Mesendoderm (in vitro differentiated cells): ENCODE results near the gene GPR55.
"Not testable (repeated sequence)": the region's sequence is repeated elsewhere in the genome, so short reads cannot be mapped to it uniquely, and the experiment has no call there.

ENCODE experiments used
- DNase-seq: peaks from one replicate; pipeline ENCODE4 v3.0.0; 2013
- H2AK5ac ChIP-seq: 2 replicates; pipeline ENCODE4 v1.6.1; 2013; ENCODE audit warnings: low read length, inconsistent platforms
- H2BK120ac ChIP-seq: 2 replicates; pipeline ENCODE4 v1.6.1; 2013; ENCODE audit warnings: low read depth, mild to moderate bottlenecking, low read length, moderate library complexity, mixed read lengths
- H2BK15ac ChIP-seq: replicated peaks from 2 replicates; pipeline ENCODE4 v1.6.1; 2013; ENCODE audit warnings: low read depth, mild to moderate bottlenecking, moderate library complexity
- H2BK5ac ChIP-seq: 2 replicates; pipeline ENCODE4 v1.6.1; 2013; ENCODE audit warnings: low read length, inconsistent platforms
- H3K18ac ChIP-seq: 2 replicates; pipeline ENCODE4 v1.6.1; 2013; ENCODE audit warnings: mild to moderate bottlenecking, low read length, mixed read lengths
- H3K23ac ChIP-seq: one replicate; pipeline ENCODE4 v1.6.1; 2013; ENCODE audit warnings: low read length
- H3K27ac ChIP-seq: 2 replicates; pipeline ENCODE4 v1.5.1; 2013; ENCODE audit warnings: low read depth, mild to moderate bottlenecking, inconsistent platforms, low read length, moderate library complexity
- H3K27me3 ChIP-seq: 2 replicates; pipeline ENCODE4 v1.6.1; 2013; ENCODE audit warnings: low read length, control low read depth, mild to moderate bottlenecking, inconsistent platforms; ENCODE audit not compliant: insufficient read depth, poor library complexity
- H3K36me3 ChIP-seq: 2 replicates; pipeline ENCODE4 v1.6.1; 2013; ENCODE audit warnings: low read length, inconsistent platforms; ENCODE audit not compliant: control insufficient read depth, insufficient read depth
- H3K4ac ChIP-seq: one replicate; pipeline ENCODE4 v1.6.1; 2013; ENCODE audit warnings: low read depth, mild to moderate bottlenecking, low read length, moderate library complexity
- H3K4me1 ChIP-seq: 2 replicates; pipeline ENCODE4 v1.6.1; 2013; ENCODE audit warnings: low read depth, low read length, inconsistent platforms; ENCODE audit not compliant: control insufficient read depth
- H3K4me2 ChIP-seq: 2 replicates; pipeline ENCODE4 v1.6.1; 2013; ENCODE audit warnings: low read length
- H3K4me3 ChIP-seq: 2 replicates; pipeline ENCODE4 v1.5.1; 2013; ENCODE audit warnings: mild to moderate bottlenecking, low read length
- H3K56ac ChIP-seq: one replicate; pipeline ENCODE4 v1.6.1; 2013; ENCODE audit warnings: low read length
- H3K79me1 ChIP-seq: 2 replicates; pipeline ENCODE4 v1.6.1; 2013; ENCODE audit warnings: low read length, inconsistent platforms
- H3K79me2 ChIP-seq: 2 replicates; pipeline ENCODE4 v1.6.1; 2013; ENCODE audit warnings: mild to moderate bottlenecking, low read length; ENCODE audit not compliant: control insufficient read depth, insufficient read depth
- H3K9ac ChIP-seq: 2 replicates; pipeline ENCODE4 v1.6.1; 2013; ENCODE audit warnings: low read length, inconsistent platforms
- H4K5ac ChIP-seq: one replicate; pipeline ENCODE4 v1.6.1; 2013; ENCODE audit warnings: low read length
- H4K8ac ChIP-seq: one replicate; pipeline ENCODE4 v1.6.1; 2013; ENCODE audit warnings: low read depth, mild to moderate bottlenecking, control low read depth, low read length, moderate library complexity
- WGBS: extraction: QIAGEN DNeasy Blood & Tissue Kit; methylation state at CpG from one replicate; pipeline ENCODE4 v1.1.7; 2013; ENCODE audit warnings: low lambda C conversion rate, missing lambda C conversion rate; ENCODE audit not compliant: insufficient coverage; ENCODE audit errors: extremely low coverage; 5-methylcytosine and 5-hydroxymethylcytosine counted together

Gene GPR55

GRCh38 chr2:230968314-230968713 is 43.3 kb upstream of the GPR55 start:
- not testable (repeated sequence) for H3K36me3 ChIP-seq, H4K8ac ChIP-seq

GRCh38 chr2:230967113-230967512 is 42.1 kb upstream of the GPR55 start:
- H3K79me2 ChIP-seq: no peaks in the 10 kb centered on the region
- H3K36me3 ChIP-seq: no peaks in the 10 kb centered on the region
- no peak overlapping the region for H3K27ac ChIP-seq
- no peak overlapping the region for H3K23ac ChIP-seq
- WGBS: no CpG with 5 or more reads among the region's 3 CpGs
- H3K27me3 ChIP-seq: no peaks in the 10 kb centered on the region
- H2AK5ac ChIP-seq: no peak overlapping the region
- no peak overlapping the region for H3K4me3 ChIP-seq
- no peak for DNase-seq
- no peak overlapping the region for H4K8ac ChIP-seq
- no peak overlapping the region for H2BK5ac ChIP-seq
- no peak overlapping the region for H3K4ac ChIP-seq
- no peak overlapping the region for H2BK15ac ChIP-seq
- peaks cover 2% of the 10 kb centered on the region for H3K4me1 ChIP-seq
- no peak overlapping the region for H3K56ac ChIP-seq
- H2BK120ac ChIP-seq: no peak overlapping the region
- H3K79me1 ChIP-seq: no peaks in the 10 kb centered on the region
- H4K5ac ChIP-seq: no peak overlapping the region
- no peak overlapping the region for H3K18ac ChIP-seq
- no peak overlapping the region for H3K4me2 ChIP-seq
- no peak overlapping the region for H3K9ac ChIP-seq

More at GRCh38 chr2:230968314-230968713, 43.3 kb upstream of the GPR55 start:
- H4K5ac ChIP-seq, DNase-seq, H2AK5ac ChIP-seq, H3K56ac ChIP-seq, H3K27ac ChIP-seq, H3K18ac ChIP-seq, H3K4ac ChIP-seq, H3K4me1 ChIP-seq, H2BK5ac ChIP-seq, H3K79me2 ChIP-seq, H3K4me2 ChIP-seq, H3K23ac ChIP-seq, H3K27me3 ChIP-seq, H2BK120ac ChIP-seq, H3K79me1 ChIP-seq, H3K9ac ChIP-seq, H3K4me3 ChIP-seq: not testable (repeated sequence)
- peak overlapping the region; percentile 28 for H2BK15ac ChIP-seq
- WGBS: no CpG with 5 or more reads among the region's 6 CpGs

DNA sequence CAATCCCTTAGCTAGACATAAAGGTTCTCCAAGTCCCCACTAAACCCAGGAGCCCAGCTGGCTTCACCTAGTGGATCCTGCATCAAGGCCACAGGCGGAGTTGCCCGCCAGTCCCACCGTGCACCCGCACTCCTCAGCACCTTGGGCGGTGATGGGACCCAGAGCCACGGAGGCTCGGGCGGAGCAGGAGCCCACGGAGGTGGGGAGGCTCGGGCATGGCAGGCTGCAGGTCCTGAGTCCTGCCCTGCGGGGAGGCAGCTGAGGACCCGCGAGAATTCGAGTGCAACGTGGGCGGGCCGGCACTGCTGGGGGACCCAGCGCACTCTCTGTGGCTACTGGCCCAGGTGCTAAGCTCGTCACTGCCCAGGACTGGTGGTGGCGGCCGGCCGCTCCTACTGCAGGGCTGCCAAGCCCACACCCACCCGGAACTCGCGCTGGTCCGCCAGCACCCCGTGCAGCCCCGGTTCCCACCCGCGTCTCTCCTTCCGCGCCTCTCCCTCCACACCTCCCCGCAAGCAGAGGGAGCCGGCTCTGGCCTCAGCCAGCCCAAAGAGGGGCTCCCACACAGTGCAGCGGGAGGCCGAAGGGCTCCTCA is 39.2 kb upstream of the GPR55 start:
- no peaks in the 10 kb centered on the region for H3K27me3 ChIP-seq
- no peak overlapping the region for H3K56ac ChIP-seq
- H3K79me2 ChIP-seq: no peaks in the 10 kb centered on the region
- WGBS: no CpG with 5 or more reads among the region's 36 CpGs
- no peak overlapping the region for H3K27ac ChIP-seq
- H3K79me1 ChIP-seq: no peaks in the 10 kb centered on the region
- no peak overlapping the region for H2BK15ac ChIP-seq
- DNase-seq: no peak
- no peak overlapping the region for H3K4ac ChIP-seq
- no peak overlapping the region for H3K9ac ChIP-seq
- no peak overlapping the region for H3K23ac ChIP-seq
- no peaks in the 10 kb centered on the region for H3K36me3 ChIP-seq
- no peak overlapping the region for H4K5ac ChIP-seq
- H4K8ac ChIP-seq: no peak overlapping the region
- H3K4me1 ChIP-seq: peaks cover 7% of the 10 kb centered on the region
- no peak overlapping the region for H3K18ac ChIP-seq
- no peak overlapping the region for H3K4me3 ChIP-seq
- H2BK120ac ChIP-seq: no peak overlapping the region
- H2AK5ac ChIP-seq: no peak overlapping the region
- no peak overlapping the region for H2BK5ac ChIP-seq
- H3K4me2 ChIP-seq: no peak overlapping the region

GRCh38 chr2:230961091-230961491 is 36.0 kb upstream of the GPR55 start:
- Histone ChIP-seq H3K56ac (no peak overlapping the region), H4K8ac (no peak overlapping the region), H3K79me2 (no peaks in the 10 kb centered on the region), H2AK5ac (no peak overlapping the region), H2BK5ac (no peak overlapping the region), H3K4me2 (no peak overlapping the region), H2BK120ac (no peak overlapping the region), H3K4me1 (peaks cover 11% of the 10 kb centered on the region), H3K36me3 (no peaks in the 10 kb centered on the region), H3K18ac (no peak overlapping the region), H3K4ac (no peak overlapping the region), H3K9ac (no peak overlapping the region), H3K4me3 (no peak overlapping the region), H4K5ac (no peak overlapping the region), H3K27me3 (no peaks in the 10 kb centered on the region), H2BK15ac (no peak overlapping the region), H3K23ac (no peak overlapping the region), H3K79me1 (no peaks in the 10 kb centered on the region), H3K27ac (peak overlapping the region; percentile 53)
- peak; percentile 95 for DNase-seq
- no CpG with 5 or more reads among the region's 3 CpGs for WGBS

GRCh38 chr2:230960026-230960425 is 35.0 kb upstream of the GPR55 start:
- H2BK120ac ChIP-seq: no peak overlapping the region

More at GRCh38 chr2:230960026-230960425, 35.0 kb upstream of the GPR55 start:
- Histone ChIP-seq H3K79me1 (no peaks in the 10 kb centered on the region), H2BK15ac (peak overlapping the region; percentile 27), H3K4ac (peak overlapping the region; percentile 44), H3K27ac (no peak overlapping the region), H3K23ac (no peak overlapping the region), H3K79me2 (no peaks in the 10 kb centered on the region), H3K4me3 (no peak overlapping the region), H4K8ac (no peak overlapping the region), H3K4me1 (peaks cover 11% of the 10 kb centered on the region), H3K56ac (peak overlapping the region; percentile 73), H3K27me3 (no peaks in the 10 kb centered on the region), H3K36me3 (no peaks in the 10 kb centered on the region), H4K5ac (no peak overlapping the region), H2BK5ac (peak overlapping the region; percentile 24), H2AK5ac (no peak overlapping the region), H3K18ac (peak overlapping the region; percentile 77), H3K9ac (peak overlapping the region; percentile 5), H3K4me2 (peak overlapping the region; percentile 5)
- no peak for DNase-seq
- no CpG with 5 or more reads among the region's 1 CpG for WGBS
